Anterior cingulate cortex (tissue), 58 donors: Measurements from ENCODE around the gene KCNJ6.
"Not testable (repeated sequence)": the region's sequence is repeated elsewhere in the genome, so short reads cannot be mapped to it uniquely, and the experiment has no call there.

Source experiments
- DNase-seq, 58 donors: peaks; one replicate each; lab custom pipeline; 2025; lab: John Stamatoyannopoulos, UW

KCNJ6 gene

DNA sequence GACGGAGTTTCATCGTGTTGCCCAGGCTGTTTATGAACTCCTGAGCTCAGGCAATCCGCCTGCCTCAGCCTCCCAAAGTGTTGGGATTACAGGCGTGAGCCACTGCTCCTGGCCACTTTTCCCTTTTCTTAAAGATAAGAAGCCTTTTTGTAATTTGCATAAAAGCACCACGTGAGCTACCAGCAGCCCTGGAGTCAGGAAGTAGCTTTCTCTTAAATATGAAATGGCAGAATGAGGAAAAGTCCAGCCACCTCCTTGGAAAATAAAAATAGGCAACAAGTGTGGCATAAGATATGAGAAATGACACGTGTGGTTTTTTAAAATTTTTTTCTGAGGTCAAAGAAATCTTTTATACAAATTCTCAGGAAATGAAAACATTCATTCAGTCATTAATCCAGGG is 289.9 kb downstream of the KCNJ6 start:
- DNase-seq = no peak

DNA sequence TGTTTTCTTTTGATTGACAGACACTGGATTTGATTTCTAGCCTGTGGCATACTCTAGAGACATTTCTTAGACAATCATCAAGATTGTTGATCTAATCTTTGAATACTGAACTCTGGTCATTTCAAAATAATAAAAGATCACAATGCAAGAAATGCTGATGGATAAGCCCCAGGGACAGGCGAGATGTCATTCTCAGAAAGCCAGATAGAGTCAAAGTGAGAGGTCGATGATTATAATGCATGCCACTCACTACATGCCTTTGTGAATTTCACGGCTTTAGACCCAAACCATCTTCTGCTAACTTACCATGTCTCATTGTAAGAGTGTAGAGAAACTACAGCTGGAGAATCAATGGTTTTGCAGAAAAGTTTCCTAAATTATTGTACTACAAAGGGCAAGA is 292.6 kb downstream of the KCNJ6 start:
- no peak for DNase-seq

DNA sequence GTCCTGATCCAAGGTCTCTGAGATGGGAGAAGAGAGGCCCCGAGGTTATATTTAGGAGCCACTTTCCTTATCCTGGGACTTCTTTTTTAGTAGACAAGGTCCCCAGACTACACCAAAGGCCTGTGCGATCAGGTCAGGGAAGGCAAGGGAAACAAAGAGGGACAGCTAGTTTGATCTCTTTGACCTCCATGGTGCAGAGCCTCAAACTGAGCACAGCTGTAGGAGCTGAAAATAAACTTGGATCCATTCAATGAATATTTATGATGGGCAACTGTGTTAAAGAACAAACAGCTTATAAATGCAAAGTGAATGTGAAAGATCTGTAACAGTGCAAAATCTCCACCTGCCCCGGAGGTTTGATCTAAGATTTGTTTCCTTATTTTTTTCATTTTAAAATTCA is 293.1 kb downstream of the KCNJ6 start:
- no peak for DNase-seq

DNA sequence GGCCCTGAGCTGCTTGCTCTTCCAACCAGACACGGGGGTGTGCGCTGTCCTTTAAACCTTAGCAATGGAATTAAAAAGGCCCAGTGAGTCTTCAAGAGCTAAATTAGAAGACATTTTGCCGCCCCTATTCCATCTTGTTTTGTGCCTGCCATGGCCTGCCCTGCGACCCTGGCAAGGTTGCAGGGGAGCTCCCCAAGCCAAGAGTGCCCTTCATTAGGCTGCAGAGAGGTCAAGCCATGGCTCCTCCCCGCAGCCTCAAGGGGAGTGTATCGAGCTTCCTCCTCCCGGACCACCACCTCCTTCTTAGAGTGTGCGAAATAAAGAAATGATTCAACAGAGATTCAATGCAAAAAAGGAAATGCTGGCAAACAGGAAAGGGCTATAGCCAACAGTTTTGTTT is 293.5 kb downstream of the KCNJ6 start:
- DNase-seq = no peak

DNA sequence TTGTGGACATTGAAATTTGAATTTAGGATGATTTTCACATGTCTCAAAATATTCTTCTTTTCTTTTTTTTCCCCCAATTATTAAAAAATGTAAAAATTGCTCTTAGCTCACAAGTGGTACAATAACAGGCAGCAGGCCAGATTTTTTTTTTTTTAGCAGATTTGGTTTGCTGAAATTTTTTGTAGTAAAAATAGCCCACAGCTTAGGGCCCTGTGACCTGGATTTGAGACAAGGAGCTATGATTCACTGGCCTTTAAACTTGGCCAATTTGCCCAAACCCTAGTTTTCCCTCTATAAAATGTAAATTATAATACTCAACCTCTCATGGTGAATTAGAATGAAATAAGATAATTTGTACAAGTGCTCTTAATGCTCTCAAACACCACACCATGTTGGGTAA is 295.9 kb downstream of the KCNJ6 start:
- DNase-seq = no peak

DNA sequence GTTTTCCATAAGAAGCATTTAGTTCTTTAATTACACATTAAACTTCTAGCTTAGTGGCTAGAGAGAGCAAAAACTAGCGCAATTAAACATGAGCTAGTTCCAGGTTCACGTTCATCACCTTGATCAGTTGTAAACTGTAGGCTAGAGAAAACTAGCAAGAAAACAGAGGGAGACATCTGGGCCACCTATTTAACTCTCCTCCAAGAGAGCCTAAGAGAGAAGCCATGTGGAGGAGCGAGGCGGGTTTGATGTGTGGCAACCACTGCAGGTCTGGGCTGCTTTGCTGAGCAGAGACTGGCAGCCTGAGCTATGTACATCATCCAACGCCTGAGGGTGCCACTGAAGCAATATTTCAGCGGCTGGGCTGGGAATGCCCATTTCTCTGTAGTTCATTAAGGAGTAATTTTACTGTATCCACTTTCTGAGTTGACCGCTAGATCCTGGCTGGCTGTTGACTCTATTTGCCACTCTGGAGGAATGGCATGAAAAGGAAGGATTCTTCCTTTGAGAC is 296.7 kb downstream of the KCNJ6 start:
- DNase-seq = no peak

DNA sequence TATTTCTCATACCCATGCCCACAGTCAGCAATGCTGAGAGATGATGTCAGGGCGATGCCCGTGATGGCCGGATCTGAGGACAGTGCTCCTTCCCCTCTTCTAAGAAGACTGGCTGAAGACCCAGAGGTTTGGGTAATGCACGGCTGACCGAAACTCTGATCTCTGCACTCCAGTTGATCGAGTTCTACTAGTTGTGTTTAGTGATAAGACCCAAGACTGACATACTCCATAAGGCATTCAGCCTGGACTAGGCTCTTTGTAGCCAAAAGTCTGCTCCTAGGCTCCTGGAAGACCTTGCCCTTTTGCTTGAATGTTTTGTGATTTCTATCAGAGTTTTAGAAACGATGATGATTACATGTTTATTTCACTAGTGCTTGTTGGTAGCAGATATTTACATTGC is 298.2 kb downstream of the KCNJ6 start:
- no peak for DNase-seq

DNA sequence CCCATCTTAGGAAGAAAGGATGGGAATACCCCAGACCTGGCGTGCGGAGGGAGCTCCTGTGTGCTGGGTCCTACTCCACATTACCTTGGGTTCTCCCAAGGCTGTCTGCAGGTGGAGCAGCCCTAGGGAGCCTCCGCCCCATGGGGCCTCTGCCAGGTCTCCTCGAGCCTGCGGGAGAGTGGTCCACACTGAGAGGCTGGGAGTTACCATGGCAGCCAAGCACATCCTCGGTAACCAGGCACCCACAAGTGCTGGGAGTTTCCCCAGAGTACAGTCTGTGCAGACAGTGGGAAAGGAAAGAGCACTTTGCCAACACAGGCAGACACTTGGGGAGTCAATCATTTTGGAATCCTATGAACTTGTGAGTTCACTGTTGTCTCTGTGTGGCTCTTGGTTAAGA is 300.3 kb downstream of the KCNJ6 start:
- peak in 23 of 58 donors; percentile 5 to 61 (median 20) for DNase-seq

DNA sequence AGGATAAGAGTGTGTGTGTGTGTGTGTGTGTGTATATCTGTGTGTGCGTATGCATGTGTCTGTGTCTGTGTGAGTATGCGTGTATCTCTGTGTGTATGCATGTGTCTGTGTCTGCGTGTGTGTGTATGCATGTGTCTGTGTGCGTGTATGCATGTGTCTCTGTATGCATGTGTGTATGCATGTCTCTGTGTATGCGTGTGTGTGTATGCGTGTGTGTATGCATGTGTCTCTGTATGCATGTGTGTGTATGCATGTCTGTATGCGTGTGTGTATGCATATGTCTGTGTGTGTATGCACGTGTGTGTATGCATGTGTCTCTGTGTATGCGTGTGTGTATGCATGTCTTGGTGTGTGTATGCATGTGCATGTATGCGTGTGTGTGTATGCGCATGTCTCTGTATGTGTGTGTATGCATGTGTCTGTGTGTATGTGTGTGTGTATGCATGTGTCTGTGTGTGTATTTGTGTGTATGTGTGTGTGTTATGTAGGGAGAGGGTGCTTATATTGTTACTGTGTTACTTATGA is 301.8 kb downstream of the KCNJ6 start:
- DNase-seq = no peak

DNA sequence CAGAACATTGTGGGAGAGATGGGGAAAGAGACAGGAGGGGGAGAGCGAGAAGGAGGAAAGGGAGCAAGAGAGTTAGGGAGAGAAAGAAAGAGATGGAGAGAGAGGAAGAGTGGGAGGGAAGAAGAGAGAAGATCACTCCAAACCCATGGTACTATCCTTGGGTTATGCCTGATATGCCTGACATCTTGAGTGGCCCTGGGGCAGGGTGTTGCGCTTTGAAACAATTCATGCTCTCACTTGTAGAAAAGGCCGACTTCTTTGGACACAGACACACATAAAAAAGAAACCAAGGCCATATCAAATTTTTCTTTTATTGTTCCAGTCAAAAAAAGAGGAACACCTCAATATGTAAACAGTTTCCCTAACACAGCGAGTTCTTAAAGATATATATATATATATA is 309.2 kb downstream of the KCNJ6 start:
- no peak for DNase-seq

DNA sequence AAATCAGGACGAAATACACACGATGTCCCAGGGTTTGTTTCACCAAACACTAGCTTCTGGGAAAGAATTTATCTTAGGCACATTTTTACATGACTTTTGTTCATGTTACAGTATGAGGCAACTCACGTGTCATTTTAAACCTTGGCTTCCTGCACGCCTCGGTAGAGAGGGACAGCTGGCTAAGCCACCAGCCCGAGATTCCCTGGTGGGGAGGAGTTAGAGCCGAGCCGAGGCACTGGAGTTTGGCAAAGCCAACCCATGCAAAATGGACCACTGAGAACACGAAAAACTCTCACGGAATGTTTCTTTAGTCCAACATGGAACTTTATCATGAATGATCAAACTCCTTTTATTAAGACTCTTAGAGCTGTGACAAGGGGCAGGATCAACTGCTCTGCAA is 309.7 kb downstream of the KCNJ6 start:
- no peak for DNase-seq

DNA sequence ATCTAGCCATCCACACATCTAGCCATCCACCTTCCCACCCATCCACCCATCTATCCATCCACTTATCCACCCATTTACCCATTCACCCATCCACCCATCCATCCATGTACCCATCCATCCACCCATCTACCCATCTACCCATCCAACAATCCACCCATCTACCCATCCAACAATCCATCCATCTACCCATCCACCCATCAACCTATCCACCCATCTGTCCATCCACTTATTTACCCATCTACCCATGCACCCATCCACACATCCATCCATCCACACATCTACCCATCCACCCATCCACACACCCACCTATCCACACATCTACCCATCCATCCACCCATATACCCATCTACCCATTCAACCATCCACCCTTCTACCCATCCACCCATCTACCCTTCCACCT is 311.3 kb downstream of the KCNJ6 start:
- DNase-seq = no peak

DNA sequence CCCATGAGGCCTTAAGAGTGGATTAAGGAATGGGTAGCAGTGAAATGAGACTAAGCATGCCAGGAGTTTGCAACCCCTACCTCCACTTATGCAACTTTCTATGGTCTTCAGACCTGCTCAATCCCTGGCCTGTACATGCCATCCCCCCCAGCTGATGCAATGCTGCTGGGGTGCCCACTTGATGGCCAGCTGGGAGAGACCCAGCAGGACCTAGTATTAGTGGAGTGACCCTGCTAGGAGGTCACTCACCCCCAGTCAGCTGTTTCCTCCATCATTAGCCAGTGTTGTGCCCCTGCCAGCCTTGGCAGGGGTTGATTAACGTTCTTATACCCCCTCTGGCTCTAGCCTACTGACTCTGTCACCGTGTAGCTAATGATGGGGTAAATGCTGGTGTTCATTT is 313.1 kb downstream of the KCNJ6 start:
- no peak for DNase-seq

DNA sequence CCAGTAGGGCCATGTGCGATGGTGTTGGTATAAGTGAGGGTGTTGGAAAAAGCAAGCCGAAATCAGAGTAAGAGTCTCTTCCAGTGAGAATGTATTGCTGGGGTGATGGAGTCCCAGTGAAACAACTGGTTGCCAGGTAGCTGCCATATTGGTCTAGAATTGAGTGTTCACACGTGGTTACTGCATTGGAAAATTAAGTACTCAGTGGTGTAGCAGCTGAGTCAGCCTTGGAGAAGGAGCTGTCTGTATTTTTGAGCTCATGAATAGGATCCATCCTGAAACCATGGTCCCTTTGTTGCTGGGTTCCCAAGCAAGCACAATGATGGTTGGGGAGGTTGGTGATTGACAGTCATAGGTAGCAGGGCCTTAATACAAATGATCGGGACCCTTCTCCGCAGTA is 314.3 kb downstream of the KCNJ6 start:
- DNase-seq = no peak

DNA sequence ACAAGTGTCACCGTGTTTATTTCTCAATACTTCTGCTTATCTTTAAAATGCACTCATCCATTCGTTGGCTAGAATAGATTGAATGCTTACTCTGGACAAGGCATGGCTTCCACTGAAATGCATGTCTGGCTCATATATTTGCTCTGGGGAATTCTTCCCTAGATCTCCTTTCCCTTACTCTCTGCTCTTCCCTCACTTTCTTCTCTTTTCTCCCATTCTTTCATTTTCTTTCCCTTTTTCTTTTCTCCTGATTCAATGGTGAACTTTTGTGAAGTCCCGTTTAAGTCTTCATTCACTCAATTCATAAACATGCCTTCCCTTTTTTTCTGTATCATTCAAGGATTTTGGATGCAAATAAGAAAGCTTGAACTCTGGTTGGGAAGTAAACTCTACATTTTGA is 315.2 kb downstream of the KCNJ6 start:
- DNase-seq = no peak

DNA sequence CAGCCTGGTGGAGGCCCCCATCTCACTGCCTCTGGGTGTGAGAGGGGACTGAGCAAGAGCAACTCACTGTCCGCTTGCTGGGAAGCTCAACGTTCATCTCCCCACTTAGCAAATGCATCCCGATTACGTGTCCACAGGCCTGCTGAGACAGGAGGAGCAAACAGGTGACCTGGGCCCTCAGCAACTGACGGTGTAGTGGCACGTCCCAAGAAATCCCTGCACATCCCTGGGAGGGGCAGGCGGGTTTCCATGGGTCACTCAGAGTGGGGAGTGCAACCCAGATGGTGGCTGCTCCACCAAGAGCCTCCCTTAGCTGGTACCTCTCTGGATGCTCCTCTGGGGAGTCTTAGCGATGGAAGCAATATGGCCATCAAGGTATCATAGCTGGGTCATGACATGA is 320.3 kb downstream of the KCNJ6 start:
- DNase-seq = no peak

DNA sequence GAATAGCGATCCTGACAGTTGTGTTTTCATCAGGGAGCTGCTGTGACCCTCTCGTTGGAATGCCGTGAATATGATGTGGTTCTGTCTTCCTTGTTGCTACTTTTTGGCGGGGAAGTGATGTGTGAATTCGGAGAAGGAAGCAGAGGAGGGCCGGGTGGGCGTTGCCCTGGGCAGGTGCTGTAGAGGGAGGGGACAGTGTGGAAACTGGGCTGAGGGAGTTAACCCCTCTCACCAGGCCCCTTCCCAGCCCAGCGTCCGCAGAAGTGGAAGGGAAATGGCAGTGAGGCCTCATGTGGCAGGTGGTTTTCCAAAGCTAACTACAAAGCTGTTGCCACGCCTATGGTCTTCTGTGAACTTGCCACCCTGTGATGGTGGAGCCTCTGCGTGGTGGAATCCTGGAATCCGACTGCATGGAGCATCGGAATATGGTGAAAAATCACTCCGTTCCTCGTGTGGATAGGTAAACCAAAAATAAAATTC is 321.7 kb downstream of the KCNJ6 start:
- DNase-seq = no peak

DNA sequence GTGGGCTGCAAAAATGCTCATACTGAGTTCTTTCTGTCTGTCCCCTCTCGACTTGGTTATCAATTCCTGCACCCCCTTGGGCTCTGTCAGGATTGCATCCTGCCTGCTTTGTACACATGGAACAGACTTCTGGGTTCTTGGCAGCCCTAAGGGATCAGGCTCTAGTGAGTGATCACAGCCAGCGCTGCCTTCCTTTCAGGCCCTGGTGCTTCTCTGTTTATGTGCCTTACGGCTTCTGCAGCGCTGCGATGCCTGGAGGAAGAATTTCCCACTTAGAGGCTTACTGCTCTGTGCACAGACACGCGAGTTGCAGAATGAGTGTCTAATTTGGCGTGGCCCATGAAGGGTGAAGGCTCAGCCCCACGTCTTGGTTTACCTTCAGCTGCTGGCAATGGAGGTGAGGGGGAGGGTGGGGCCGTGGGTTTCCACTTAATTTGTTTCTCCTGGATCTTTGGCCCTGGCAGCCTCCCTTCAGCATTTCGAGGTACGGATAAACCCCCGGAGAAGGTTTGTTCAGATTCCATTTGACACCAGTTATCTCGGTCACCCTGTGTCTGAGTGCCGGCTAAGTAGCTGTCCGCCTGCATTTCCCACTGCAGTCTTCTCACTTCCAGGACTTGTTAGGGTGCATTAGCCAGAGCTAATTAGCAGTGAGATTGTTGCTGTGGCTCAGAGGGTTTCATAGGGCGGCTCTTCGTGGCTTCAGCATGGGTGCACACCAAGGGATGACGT is 322.4 kb downstream of the KCNJ6 start:
- DNase-seq = no peak

DNA sequence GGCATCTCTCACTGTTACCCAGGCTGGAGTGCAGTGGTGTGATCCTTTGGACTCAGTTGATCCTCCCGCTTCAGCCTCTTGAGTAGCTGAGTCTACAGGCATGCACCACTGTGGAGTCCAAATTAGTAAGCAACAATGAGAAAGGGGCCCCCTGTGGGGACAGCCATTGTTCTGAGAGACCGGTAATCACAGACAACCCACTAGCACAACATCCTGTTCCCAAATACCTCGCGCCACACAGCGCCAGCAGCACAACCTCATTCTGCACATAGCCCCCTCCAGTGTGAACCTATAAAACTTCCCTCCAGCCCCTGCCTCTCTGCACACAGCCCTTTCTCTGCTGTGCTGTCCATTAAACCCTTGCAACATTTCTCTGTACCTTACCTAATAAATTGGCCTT is 323.2 kb downstream of the KCNJ6 start:
- DNase-seq = no peak

DNA sequence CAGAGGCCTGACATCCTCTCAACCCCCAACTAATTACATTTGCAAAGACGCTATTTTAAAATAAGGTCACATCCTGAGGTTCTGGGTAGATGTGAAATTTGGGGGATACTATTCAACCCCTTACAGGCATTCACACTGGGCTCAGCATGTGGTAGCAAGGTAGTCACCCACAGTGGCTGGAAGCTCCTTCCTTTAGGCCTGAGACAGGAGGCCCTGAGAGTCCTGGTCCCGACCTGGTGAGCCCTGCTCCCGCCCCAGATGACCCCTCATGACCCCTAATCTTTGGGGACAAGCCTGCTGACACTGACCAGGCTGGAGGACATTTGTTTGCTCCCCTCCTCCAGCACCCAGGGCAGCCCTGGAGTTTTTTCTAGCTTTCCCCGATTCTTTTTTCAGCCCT is 323.8 kb downstream of the KCNJ6 start:
- DNase-seq = no peak

DNA sequence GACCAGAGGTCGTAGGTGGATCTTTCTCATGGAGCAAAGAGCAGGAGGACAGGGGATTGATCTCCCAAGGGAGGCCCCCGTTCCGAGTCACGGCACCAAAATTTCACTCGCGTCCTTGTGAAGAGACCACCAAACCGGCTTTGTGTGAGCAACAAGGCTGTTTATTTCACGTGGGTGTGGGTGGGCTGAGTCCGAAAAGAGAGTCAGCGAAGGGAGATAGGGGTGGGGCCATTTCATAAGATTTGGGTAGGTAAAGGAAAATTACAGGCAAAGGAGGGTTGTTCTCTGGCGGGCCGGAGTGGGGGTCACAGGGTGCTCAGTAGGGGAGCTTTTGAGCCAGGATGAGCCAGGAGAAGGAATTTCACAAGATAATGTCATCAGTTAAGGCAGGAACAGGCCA is 324.3 kb downstream of the KCNJ6 start:
- DNase-seq = not testable (repeated sequence)

DNA sequence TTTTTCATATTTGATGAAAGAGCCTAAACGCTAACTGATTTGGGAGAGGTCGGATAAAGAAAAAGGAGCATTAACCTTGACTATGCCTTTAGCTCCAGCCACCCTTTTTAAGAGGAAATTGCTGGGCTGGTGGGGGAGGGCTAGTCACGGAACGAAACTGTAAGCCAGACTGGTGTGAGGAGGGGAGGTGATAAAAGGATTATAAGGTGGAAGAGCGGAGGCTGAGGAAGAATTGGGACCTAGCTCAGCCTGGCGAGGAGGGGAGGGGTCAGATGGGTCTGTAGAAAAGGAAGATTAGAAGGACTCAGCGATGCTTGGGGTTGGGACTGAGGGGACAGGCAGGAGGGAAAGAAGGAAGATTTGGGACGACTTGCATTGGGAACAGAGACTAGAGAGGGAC is 325.4 kb downstream of the KCNJ6 start:
- not testable (repeated sequence) for DNase-seq
